IPS-20b (cell line): ENCODE data around the gene ALB.
"Not testable (repeated sequence)": the region's sequence is repeated elsewhere in the genome, so short reads cannot be mapped to it uniquely, and the experiment has no call there.

ENCODE experiments used
- H3K27ac ChIP-seq: one replicate; pipeline ENCODE4 v1.5.1; 2013; ENCODE audit warnings: low read length
- H3K27me3 ChIP-seq: 2 replicates; pipeline ENCODE4 v1.6.1; 2013; ENCODE audit warnings: mild to moderate bottlenecking, low read length, inconsistent platforms; ENCODE audit not compliant: insufficient read depth
- H3K36me3 ChIP-seq: 2 replicates; pipeline ENCODE4 v1.6.1; 2013; ENCODE audit warnings: low read depth, mild to moderate bottlenecking, inconsistent platforms, low read length, moderate library complexity; ENCODE audit not compliant: insufficient read depth
- H3K4me1 ChIP-seq: 2 replicates; pipeline ENCODE4 v1.6.1; 2013; ENCODE audit warnings: mild to moderate bottlenecking, control low read depth, inconsistent platforms, low read length, moderate library complexity; ENCODE audit not compliant: insufficient read depth
- H3K4me3 ChIP-seq: 2 replicates; pipeline ENCODE4 v1.5.1; 2013; ENCODE audit warnings: mild to moderate bottlenecking, low read length, inconsistent platforms
- H3K9ac ChIP-seq: 2 replicates; pipeline ENCODE4 v1.6.1; 2013; ENCODE audit warnings: low read depth, mild to moderate bottlenecking, inconsistent platforms, low read length, moderate library complexity
- H3K9me3 ChIP-seq: 2 replicates; pipeline ENCODE4 v1.6.1; 2013; ENCODE audit warnings: mild to moderate bottlenecking, low read depth, low read length, inconsistent platforms; ENCODE audit not compliant: insufficient read depth

Gene ALB

DNA sequence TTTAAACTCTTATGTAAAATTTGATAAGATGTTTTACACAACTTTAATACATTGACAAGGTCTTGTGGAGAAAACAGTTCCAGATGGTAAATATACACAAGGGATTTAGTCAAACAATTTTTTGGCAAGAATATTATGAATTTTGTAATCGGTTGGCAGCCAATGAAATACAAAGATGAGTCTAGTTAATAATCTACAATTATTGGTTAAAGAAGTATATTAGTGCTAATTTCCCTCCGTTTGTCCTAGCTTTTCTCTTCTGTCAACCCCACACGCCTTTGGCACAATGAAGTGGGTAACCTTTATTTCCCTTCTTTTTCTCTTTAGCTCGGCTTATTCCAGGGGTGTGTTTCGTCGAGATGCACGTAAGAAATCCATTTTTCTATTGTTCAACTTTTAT, at the start of gene ALB:
Gene ALB (plus strand): TSS at position 246 of the 400 bp plus-strand sequence. CDS start 41 bp downstream, at position 287.
- Histone ChIP-seq H3K27ac (no peak within 1 kb of the TSS), H3K4me3 (no peak within 1 kb of the TSS)

GRCh38 chr4:73357174-73357573, 46.9 kb upstream of the ALB start:
- H3K27ac ChIP-seq, H3K36me3 ChIP-seq, H3K4me3 ChIP-seq, H3K27me3 ChIP-seq, H3K4me1 ChIP-seq, H3K9ac ChIP-seq: not testable (repeated sequence)
- peaks cover 31% of the 10 kb centered on the region for H3K9me3 ChIP-seq

More for the DNA sequence above, at the start of gene ALB:
- peaks cover 11% of the 10 kb centered on the region; the same call in 1 of the 2 replicates for H3K4me1 ChIP-seq
- no peaks in the 10 kb centered on the region for H3K36me3 ChIP-seq
- no peaks in the 10 kb centered on the region for H3K9me3 ChIP-seq
- no peaks in the 10 kb centered on the region for H3K27me3 ChIP-seq
- no peak within 1 kb of the TSS for H3K9ac ChIP-seq

GRCh38 chr4:73369506-73370199, 34.4 kb upstream of the ALB start:
- not testable (repeated sequence) for H3K4me3 ChIP-seq, H3K27ac ChIP-seq, H3K9ac ChIP-seq, H3K36me3 ChIP-seq, H3K27me3 ChIP-seq, H3K4me1 ChIP-seq
- peaks cover 13% of the 10 kb centered on the region for H3K9me3 ChIP-seq

DNA sequence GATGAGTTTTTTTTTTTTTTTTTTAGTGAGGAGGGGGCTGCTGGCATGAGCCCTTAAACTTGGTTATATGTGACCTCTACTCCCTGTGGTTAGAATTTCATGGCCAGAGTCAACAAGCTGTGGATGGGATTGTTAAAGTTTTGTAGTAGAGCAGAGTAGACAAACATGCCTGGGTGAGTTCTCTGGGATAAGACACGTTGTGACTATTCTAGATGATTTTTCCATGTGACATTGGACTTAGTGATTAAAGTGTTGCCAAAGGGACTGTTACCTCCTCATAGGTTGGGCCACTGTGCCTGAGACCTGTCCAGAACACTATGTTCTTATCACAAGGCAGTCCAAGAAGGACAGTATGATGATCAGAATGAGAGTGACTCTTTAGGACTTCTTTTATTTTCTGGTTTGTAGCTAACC, 28.8 kb upstream of the ALB start:
- Histone ChIP-seq H3K27ac (no peak overlapping the region), H3K4me1 (peaks cover 8% of the 10 kb centered on the region; the same call in 1 of the 2 replicates), H3K36me3 (peaks cover under 1% of the 10 kb centered on the region; the same call in 1 of the 2 replicates), H3K9ac (no peak overlapping the region), H3K4me3 (no peak overlapping the region), H3K9me3 (peaks cover 6% of the 10 kb centered on the region), H3K27me3 (no peaks in the 10 kb centered on the region)

DNA sequence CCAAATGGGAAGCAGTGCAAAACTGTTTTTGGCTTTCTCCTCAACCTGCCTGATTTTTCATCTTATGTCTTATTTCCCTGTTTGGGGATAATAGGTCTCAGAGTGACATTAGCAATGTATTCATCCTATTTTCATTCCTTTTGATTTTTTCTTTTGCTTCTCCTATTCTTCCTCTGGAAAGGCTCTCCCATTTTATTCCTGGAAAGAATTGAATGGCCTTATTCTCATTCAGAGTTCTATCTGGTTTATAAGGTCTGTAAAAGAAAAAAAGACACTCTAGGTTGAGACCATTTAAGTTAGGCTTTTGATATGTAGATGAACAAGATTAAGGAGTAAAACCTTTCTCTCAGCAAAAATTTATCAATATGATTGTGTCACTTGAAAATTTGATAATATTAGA, 27.8 kb upstream of the ALB start:
- H3K4me3 ChIP-seq, result no peak overlapping the region
- H3K4me1 ChIP-seq, result peaks cover 8% of the 10 kb centered on the region; the same call in 1 of the 2 replicates
- no peak overlapping the region for H3K27ac ChIP-seq
- no peak overlapping the region for H3K9ac ChIP-seq
- H3K36me3 ChIP-seq, result no peaks in the 10 kb centered on the region
- no peaks in the 10 kb centered on the region for H3K9me3 ChIP-seq
- no peaks in the 10 kb centered on the region for H3K27me3 ChIP-seq

- Histone ChIP-seq H3K27me3 (no peaks in the 10 kb centered on the region), H3K9ac (no peak overlapping the region), H3K27ac (no peak overlapping the region), H3K36me3 (no peaks in the 10 kb centered on the region), H3K4me1 (peaks cover 8% of the 10 kb centered on the region; the same call in 1 of the 2 replicates), H3K9me3 (no peaks in the 10 kb centered on the region), H3K4me3 (no peak overlapping the region)
Measured at GRCh38 chr4:73376976-73377375, 27.1 kb upstream of the ALB start.

- Histone ChIP-seq H3K4me1 (peaks cover 8% of the 10 kb centered on the region; the same call in 1 of the 2 replicates), H3K27ac (no peak overlapping the region), H3K9me3 (no peaks in the 10 kb centered on the region), H3K36me3 (no peaks in the 10 kb centered on the region), H3K4me3 (no peak overlapping the region), H3K9ac (no peak overlapping the region), H3K27me3 (no peaks in the 10 kb centered on the region)
Measured at GRCh38 chr4:73378887-73379286, 25.2 kb upstream of the ALB start.

- Histone ChIP-seq H3K4me3 (no peak overlapping the region), H3K27ac (no peak overlapping the region), H3K4me1 (peaks cover 8% of the 10 kb centered on the region; the same call in 1 of the 2 replicates)
Measured at GRCh38 chr4:73379946-73380345, 24.1 kb upstream of the ALB start.

DNA sequence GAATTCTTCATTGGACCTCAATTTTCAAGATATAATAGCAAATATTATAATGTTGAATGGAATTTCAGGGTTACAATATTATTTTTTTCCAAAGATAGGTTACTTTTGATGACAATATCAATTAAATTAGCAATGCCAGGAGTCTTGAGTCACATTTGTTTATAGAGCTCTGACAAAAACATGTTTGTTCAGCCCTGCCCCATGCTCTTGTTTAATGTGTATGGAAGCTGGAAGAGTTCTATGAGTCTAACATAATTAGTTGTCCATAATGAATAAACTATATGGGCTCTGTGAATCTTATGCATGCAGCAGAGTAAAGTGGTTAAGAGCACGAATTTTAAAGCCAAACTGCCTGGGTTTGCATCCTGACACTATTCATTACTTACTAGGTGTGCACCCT, 22.9 kb upstream of the ALB start:
- H3K4me3 ChIP-seq, result no peak overlapping the region
- H3K9me3 ChIP-seq, result no peaks in the 10 kb centered on the region
- H3K9ac ChIP-seq, result no peak overlapping the region
- H3K36me3 ChIP-seq, result no peaks in the 10 kb centered on the region
- H3K27me3 ChIP-seq, result no peaks in the 10 kb centered on the region
- H3K27ac ChIP-seq, result no peak overlapping the region
- H3K4me1 ChIP-seq, result peaks cover 2% of the 10 kb centered on the region; the same call in 1 of the 2 replicates

More at GRCh38 chr4:73379946-73380345, 24.1 kb upstream of the ALB start:
- Histone ChIP-seq H3K36me3 (no peaks in the 10 kb centered on the region), H3K9me3 (no peaks in the 10 kb centered on the region), H3K9ac (no peak overlapping the region), H3K27me3 (no peaks in the 10 kb centered on the region)

GRCh38 chr4:73383452-73383851, 20.6 kb upstream of the ALB start:
- Histone ChIP-seq H3K36me3 (no peaks in the 10 kb centered on the region), H3K4me1 (no peaks in the 10 kb centered on the region), H3K4me3 (no peak overlapping the region), H3K27me3 (no peaks in the 10 kb centered on the region), H3K9ac (no peak overlapping the region), H3K9me3 (no peaks in the 10 kb centered on the region), H3K27ac (no peak overlapping the region)

GRCh38 chr4:73387552-73387951, 16.5 kb upstream of the ALB start:
- H3K4me3 ChIP-seq, result no peak overlapping the region
- H3K4me1 ChIP-seq, result no peaks in the 10 kb centered on the region
- H3K27me3 ChIP-seq, result no peaks in the 10 kb centered on the region
- no peak overlapping the region for H3K9ac ChIP-seq
- H3K36me3 ChIP-seq, result no peaks in the 10 kb centered on the region
- H3K9me3 ChIP-seq, result no peaks in the 10 kb centered on the region
- H3K27ac ChIP-seq, result no peak overlapping the region

- Histone ChIP-seq H3K9me3 (no peaks in the 10 kb centered on the region), H3K4me3 (no peak overlapping the region), H3K27ac (no peak overlapping the region), H3K9ac (no peak overlapping the region), H3K4me1 (no peaks in the 10 kb centered on the region), H3K27me3 (no peaks in the 10 kb centered on the region), H3K36me3 (no peaks in the 10 kb centered on the region)
Measured at GRCh38 chr4:73388887-73389286, 15.2 kb upstream of the ALB start.
